ENCODE data around the gene ATXN3L. TPM values are rescaled to one million over a fixed set of nuclear protein-coding genes. Genes with fewer than 3 reads are reported as not detected.

ATXN3L gene
- total and polyA plus RNA-seq, 2 of the 8 experiments (the other 6 are each of a cell fraction or from before 2014, with no cell fraction given), result not detected

DNA sequence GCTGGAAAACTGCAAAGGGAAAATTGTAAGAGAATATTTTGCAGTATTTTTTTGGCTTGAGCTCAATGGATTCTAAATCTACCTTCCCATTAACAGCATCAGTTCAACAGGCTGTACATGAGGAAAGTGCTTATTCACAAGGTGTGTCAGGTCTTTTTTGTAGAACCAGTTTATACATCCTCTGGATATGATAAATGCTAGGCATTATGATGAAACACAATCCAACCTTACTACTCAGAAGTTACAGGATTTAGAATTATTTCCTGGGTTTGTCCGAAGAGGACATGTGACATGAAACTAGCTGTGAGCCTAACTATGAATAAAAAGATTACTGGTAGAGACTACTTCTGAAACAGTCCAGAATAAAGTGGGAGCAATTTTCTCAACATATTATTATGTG is 49.5 kb downstream of the ATXN3L start (continued):
- TF ChIP-seq, protein P1, sequence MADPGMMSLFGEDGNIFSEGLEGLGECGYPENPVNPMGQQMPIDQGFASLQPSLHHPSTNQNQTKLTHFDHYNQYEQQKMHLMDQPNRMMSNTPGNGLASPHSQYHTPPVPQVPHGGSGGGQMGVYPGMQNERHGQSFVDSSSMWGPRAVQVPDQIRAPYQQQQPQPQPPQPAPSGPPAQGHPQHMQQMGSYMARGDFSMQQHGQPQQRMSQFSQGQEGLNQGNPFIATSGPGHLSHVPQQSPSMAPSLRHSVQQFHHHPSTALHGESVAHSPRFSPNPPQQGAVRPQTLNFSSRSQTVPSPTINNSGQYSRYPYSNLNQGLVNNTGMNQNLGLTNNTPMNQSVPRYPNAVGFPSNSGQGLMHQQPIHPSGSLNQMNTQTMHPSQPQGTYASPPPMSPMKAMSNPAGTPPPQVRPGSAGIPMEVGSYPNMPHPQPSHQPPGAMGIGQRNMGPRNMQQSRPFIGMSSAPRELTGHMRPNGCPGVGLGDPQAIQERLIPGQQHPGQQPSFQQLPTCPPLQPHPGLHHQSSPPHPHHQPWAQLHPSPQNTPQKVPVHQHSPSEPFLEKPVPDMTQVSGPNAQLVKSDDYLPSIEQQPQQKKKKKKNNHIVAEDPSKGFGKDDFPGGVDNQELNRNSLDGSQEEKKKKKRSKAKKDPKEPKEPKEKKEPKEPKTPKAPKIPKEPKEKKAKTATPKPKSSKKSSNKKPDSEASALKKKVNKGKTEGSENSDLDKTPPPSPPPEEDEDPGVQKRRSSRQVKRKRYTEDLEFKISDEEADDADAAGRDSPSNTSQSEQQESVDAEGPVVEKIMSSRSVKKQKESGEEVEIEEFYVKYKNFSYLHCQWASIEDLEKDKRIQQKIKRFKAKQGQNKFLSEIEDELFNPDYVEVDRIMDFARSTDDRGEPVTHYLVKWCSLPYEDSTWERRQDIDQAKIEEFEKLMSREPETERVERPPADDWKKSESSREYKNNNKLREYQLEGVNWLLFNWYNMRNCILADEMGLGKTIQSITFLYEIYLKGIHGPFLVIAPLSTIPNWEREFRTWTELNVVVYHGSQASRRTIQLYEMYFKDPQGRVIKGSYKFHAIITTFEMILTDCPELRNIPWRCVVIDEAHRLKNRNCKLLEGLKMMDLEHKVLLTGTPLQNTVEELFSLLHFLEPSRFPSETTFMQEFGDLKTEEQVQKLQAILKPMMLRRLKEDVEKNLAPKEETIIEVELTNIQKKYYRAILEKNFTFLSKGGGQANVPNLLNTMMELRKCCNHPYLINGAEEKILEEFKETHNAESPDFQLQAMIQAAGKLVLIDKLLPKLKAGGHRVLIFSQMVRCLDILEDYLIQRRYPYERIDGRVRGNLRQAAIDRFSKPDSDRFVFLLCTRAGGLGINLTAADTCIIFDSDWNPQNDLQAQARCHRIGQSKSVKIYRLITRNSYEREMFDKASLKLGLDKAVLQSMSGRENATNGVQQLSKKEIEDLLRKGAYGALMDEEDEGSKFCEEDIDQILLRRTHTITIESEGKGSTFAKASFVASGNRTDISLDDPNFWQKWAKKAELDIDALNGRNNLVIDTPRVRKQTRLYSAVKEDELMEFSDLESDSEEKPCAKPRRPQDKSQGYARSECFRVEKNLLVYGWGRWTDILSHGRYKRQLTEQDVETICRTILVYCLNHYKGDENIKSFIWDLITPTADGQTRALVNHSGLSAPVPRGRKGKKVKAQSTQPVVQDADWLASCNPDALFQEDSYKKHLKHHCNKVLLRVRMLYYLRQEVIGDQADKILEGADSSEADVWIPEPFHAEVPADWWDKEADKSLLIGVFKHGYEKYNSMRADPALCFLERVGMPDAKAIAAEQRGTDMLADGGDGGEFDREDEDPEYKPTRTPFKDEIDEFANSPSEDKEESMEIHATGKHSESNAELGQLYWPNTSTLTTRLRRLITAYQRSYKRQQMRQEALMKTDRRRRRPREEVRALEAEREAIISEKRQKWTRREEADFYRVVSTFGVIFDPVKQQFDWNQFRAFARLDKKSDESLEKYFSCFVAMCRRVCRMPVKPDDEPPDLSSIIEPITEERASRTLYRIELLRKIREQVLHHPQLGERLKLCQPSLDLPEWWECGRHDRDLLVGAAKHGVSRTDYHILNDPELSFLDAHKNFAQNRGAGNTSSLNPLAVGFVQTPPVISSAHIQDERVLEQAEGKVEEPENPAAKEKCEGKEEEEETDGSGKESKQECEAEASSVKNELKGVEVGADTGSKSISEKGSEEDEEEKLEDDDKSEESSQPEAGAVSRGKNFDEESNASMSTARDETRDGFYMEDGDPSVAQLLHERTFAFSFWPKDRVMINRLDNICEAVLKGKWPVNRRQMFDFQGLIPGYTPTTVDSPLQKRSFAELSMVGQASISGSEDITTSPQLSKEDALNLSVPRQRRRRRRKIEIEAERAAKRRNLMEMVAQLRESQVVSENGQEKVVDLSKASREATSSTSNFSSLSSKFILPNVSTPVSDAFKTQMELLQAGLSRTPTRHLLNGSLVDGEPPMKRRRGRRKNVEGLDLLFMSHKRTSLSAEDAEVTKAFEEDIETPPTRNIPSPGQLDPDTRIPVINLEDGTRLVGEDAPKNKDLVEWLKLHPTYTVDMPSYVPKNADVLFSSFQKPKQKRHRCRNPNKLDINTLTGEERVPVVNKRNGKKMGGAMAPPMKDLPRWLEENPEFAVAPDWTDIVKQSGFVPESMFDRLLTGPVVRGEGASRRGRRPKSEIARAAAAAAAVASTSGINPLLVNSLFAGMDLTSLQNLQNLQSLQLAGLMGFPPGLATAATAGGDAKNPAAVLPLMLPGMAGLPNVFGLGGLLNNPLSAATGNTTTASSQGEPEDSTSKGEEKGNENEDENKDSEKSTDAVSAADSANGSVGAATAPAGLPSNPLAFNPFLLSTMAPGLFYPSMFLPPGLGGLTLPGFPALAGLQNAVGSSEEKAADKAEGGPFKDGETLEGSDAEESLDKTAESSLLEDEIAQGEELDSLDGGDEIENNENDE (IDR thresholded peaks at IDR 0.05; ENCODE audit: insufficient replicate concordance, low read length), result no peak
- TF ChIP-seq ZNF274 (IDR thresholded peaks at IDR 0.05; ENCODE audit: borderline replicate concordance, extremely low read depth, low read length) (no peak), CTBP2 (IDR thresholded peaks at IDR 0.05; ENCODE audit: borderline replicate concordance, insufficient read depth, insufficient read length, low read length) (no peak), TBP (IDR thresholded peaks at IDR 0.05; ENCODE audit: low read depth, low read length) (no peak), CHD2 (IDR thresholded peaks at IDR 0.05; ENCODE audit: low read length) (no peak), CBX5 (IDR thresholded peaks at IDR 0.05; ENCODE audit: low read depth, low read length) (no peak), EZH2 (IDR thresholded peaks at IDR 0.05; ENCODE audit: low read depth, low read length, severe bottlenecking) (no peak), HDAC6 (IDR thresholded peaks at IDR 0.05; ENCODE audit: low read depth, low read length) (no peak), BRCA1 (IDR thresholded peaks at IDR 0.05; ENCODE audit: low read depth, low read length) (no peak), POU5F1 (IDR thresholded peaks at IDR 0.05; ENCODE audit: low read depth, low read length) (no peak)
- TF ChIP-seq, protein P2, sequence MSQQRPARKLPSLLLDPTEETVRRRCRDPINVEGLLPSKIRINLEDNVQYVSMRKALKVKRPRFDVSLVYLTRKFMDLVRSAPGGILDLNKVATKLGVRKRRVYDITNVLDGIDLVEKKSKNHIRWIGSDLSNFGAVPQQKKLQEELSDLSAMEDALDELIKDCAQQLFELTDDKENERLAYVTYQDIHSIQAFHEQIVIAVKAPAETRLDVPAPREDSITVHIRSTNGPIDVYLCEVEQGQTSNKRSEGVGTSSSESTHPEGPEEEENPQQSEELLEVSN (IDR thresholded peaks at IDR 0.05), result no peak
